K562 (cell line): ENCODE data around the gene FAM171A2. TPM values are rescaled to one million over a fixed set of nuclear protein-coding genes. Genes with fewer than 3 reads are reported as not detected.

Experiments
- ARNT ChIP-seq, 2 experiments: fragments of 450-650 bp; IDR thresholded peaks; 2 replicates each; pipeline ENCODE4 v1.6.1; 2016; ENCODE audit warnings: mild to moderate bottlenecking in 1 of 2
- ASH1L ChIP-seq: fragments of 450-650 bp; IDR thresholded peaks from 2 replicates; pipeline ENCODE4 v1.6.1; 2018; ENCODE audit warnings: borderline replicate concordance, mild to moderate bottlenecking, low read depth; ENCODE audit not compliant: partially characterized antibody
- ATF7 ChIP-seq: fragments of 450-650 bp; IDR thresholded peaks from 2 replicates; pipeline ENCODE4 v1.7.1; 2014; ENCODE audit warnings: mild to moderate bottlenecking, moderate library complexity
- CREB1 ChIP-seq, 2 experiments: sonication (generic) in 1 of 2; formaldehyde crosslinking in 1 of 2; IDR thresholded peaks; 2 replicates each; pipeline versions ENCODE4 v1.6.1 to v1.8.0; 2012 to 2022; ENCODE audit warnings: inconsistent platforms in 1 of 2, mild to moderate bottlenecking in 1 of 2, missing genetic modification reagents in 1 of 2, moderate library complexity in 1 of 2
- CREM ChIP-seq: IDR thresholded peaks from 2 replicates; pipeline ENCODE4 v1.6.1; 2014; ENCODE audit warnings: antibody characterized with exemption, low read depth
- GTF2E2 ChIP-seq: fragments of 200-800 bp; sonication (Bioruptor generic); IDR thresholded peaks from 2 replicates; pipeline ENCODE4 v1.6.1; 2016; ENCODE audit warnings: missing genetic modification characterization, missing compliant biosample characterization
- PPARD ChIP-seq: fragments of 250-450 bp; sonication (Bioruptor Pico); IDR thresholded peaks from 2 replicates; pipeline ENCODE4 v1.8.0; 2022; ENCODE audit warnings: inconsistent platforms, mild to moderate bottlenecking, moderate library complexity
- RBM34 ChIP-seq: fragments of 200-400 bp; formaldehyde crosslinking; IDR thresholded peaks from 2 replicates; pipeline ENCODE4 v1.6.1; 2018; ENCODE audit warnings: low read length, borderline replicate concordance; ENCODE audit not compliant: insufficient read depth
- SAP30 ChIP-seq: fragments of 200-600 bp; sonication (generic); IDR thresholded peaks from 2 replicates; pipeline ENCODE4 v1.6.1; 2012; ENCODE audit warnings: borderline replicate concordance, low read depth, mild to moderate bottlenecking, moderate library complexity, low read length, control low read depth, inconsistent platforms; ENCODE audit not compliant: insufficient read depth, poor library complexity, severe bottlenecking
- SETDB1 ChIP-seq: IDR thresholded peaks from one replicate; pipeline ENCODE4 v1.6.1; 2012; ENCODE audit warnings: low read length, control low read depth, inconsistent platforms
- SRSF1 ChIP-seq: fragments of 200-400 bp; formaldehyde crosslinking; IDR thresholded peaks from 2 replicates; pipeline ENCODE4 v1.6.1; 2017; ENCODE audit warnings: mild to moderate bottlenecking, low read depth, low read length, moderate library complexity
- ZBTB7A ChIP-seq: IDR thresholded peaks from 2 replicates; pipeline ENCODE4 v1.6.1; 2011; ENCODE audit warnings: low read depth, mild to moderate bottlenecking, low read length, moderate library complexity, borderline replicate concordance; ENCODE audit not compliant: control insufficient read depth
- ZNF121 ChIP-seq: sonication (generic); formaldehyde crosslinking; conservative IDR thresholded peaks from 2 replicates; pipeline ENCODE4 v1.8.0; 2022; ENCODE audit warnings: missing genetic modification reagents
- polyA plus RNA-seq, 8 experiments: library from polyadenylated mRNA; depleted of rRNA in 4 of 8; stranded (reverse) in 5 of 8; unstranded in 3 of 8; fragments of >200 nt; fragmentation: Nextera tagmentation in 2 of 8; fragmentation: Illumina TruSeq in 1 of 8; extraction: Ambion mirVana in 2 of 8; extraction: Trizol in 1 of 8; gene quantifications; 2 replicates each; pipeline versions ENCODE4 v1.2.1 to v1.2.3, GENCODE V29; 2011 to 2014; ENCODE audit warnings: inconsistent platforms in 1 of 8, missing spikeins in 1 of 8
- total RNA-seq, 7 experiments: library from RNA; depleted of rRNA in 6 of 7; stranded (reverse); fragments of >200 nt in 6 of 7; fragmentation: Illumina TruSeq in 2 of 7; extraction: Trizol in 2 of 7; gene quantifications; 2 replicates each; pipeline versions ENCODE4 v1.2.1 to v1.2.3, GENCODE V29; 2011 to 2021; ENCODE audit warnings: low replicate concordance in 1 of 7
- TF ChIP-seq, protein P1 (sequence below): fragments of 450-650 bp; conservative IDR thresholded peaks from 2 replicates; pipeline ENCODE4 v1.6.1; 2016; ENCODE audit warnings: missing genetic modification characterization, low read depth, mild to moderate bottlenecking, control low read depth, missing compliant biosample characterization
- TF ChIP-seq, protein P2 (sequence below): sonication (generic); formaldehyde crosslinking; IDR thresholded peaks from 2 replicates; pipeline ENCODE4 v1.8.1; 2023; ENCODE audit warnings: missing genetic modification reagents, mild to moderate bottlenecking, borderline replicate concordance
- TF ChIP-seq, protein P3 (sequence below): fragments of 450-650 bp; IDR thresholded peaks from 2 replicates; pipeline ENCODE4 v1.6.1; 2014; ENCODE audit warnings: low read depth, mild to moderate bottlenecking, moderate library complexity, borderline replicate concordance
- TF ChIP-seq, protein P4 (sequence below): IDR thresholded peaks from 2 replicates; pipeline ENCODE4 v1.6.1; 2016; ENCODE audit warnings: missing genetic modification characterization, missing compliant biosample characterization

Gene FAM171A2
- total and polyA plus RNA-seq, 9 of the 15 experiments (the other 6 are each of a cell fraction or from before 2014, with no cell fraction given): 0.10 to 10.2 (median 2.0) TPM; not detected in 1

DNA sequence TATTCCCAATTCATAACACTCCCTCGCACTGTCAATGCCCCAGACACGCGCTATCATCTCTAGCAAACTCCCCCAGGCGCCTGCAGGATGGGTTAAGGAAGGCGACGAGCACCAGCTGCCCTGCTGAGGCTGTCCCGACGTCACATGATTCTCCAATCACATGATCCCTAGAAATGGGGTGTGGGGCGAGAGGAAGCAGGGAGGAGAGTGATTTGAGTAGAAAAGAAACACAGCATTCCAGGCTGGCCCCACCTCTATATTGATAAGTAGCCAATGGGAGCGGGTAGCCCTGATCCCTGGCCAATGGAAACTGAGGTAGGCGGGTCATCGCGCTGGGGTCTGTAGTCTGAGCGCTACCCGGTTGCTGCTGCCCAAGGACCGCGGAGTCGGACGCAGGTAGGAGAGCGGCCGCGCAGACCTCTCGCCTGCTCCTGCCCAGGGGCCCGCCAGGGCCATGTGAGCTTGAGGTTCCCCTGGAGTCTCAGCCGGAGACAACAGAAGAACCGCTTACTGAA is 18.7 kb downstream of the FAM171A2 start, which contains the start of gene GRN (continued):
- TF ChIP-seq, protein P1, sequence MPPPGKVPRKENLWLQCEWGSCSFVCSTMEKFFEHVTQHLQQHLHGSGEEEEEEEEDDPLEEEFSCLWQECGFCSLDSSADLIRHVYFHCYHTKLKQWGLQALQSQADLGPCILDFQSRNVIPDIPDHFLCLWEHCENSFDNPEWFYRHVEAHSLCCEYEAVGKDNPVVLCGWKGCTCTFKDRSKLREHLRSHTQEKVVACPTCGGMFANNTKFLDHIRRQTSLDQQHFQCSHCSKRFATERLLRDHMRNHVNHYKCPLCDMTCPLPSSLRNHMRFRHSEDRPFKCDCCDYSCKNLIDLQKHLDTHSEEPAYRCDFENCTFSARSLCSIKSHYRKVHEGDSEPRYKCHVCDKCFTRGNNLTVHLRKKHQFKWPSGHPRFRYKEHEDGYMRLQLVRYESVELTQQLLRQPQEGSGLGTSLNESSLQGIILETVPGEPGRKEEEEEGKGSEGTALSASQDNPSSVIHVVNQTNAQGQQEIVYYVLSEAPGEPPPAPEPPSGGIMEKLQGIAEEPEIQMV: no peak
- TF ChIP-seq CREB1 (IDR thresholded peaks at IDR 0.05) (no peak), CREB1 (CRISPR knock-in tag; IDR thresholded peaks at IDR 0.05) (no peak; the same call in 1 of the 2 replicates), ATF7 (peak; percentile 74), ARNT (IDR thresholded peaks at IDR 0.05) (peak; percentile 42 to 43; a peak in 1 of 4 replicates), ASH1L (peak; percentile 70), ZNF121 (CRISPR knock-in tag) (no peak), SAP30 (peak; percentile 33), PPARD (CRISPR knock-in tag) (no peak), GTF2E2 (tag) (peak; percentile 58; the same call in 1 of the 2 replicates), RBM34 (no peak), CREM (peak; percentile 67; the same call in 1 of the 2 replicates), SRSF1 (no peak), SETDB1 (no peak), ZBTB7A (peak; percentile 3; the same call in 1 of the 2 replicates)
- TF ChIP-seq, protein P2, sequence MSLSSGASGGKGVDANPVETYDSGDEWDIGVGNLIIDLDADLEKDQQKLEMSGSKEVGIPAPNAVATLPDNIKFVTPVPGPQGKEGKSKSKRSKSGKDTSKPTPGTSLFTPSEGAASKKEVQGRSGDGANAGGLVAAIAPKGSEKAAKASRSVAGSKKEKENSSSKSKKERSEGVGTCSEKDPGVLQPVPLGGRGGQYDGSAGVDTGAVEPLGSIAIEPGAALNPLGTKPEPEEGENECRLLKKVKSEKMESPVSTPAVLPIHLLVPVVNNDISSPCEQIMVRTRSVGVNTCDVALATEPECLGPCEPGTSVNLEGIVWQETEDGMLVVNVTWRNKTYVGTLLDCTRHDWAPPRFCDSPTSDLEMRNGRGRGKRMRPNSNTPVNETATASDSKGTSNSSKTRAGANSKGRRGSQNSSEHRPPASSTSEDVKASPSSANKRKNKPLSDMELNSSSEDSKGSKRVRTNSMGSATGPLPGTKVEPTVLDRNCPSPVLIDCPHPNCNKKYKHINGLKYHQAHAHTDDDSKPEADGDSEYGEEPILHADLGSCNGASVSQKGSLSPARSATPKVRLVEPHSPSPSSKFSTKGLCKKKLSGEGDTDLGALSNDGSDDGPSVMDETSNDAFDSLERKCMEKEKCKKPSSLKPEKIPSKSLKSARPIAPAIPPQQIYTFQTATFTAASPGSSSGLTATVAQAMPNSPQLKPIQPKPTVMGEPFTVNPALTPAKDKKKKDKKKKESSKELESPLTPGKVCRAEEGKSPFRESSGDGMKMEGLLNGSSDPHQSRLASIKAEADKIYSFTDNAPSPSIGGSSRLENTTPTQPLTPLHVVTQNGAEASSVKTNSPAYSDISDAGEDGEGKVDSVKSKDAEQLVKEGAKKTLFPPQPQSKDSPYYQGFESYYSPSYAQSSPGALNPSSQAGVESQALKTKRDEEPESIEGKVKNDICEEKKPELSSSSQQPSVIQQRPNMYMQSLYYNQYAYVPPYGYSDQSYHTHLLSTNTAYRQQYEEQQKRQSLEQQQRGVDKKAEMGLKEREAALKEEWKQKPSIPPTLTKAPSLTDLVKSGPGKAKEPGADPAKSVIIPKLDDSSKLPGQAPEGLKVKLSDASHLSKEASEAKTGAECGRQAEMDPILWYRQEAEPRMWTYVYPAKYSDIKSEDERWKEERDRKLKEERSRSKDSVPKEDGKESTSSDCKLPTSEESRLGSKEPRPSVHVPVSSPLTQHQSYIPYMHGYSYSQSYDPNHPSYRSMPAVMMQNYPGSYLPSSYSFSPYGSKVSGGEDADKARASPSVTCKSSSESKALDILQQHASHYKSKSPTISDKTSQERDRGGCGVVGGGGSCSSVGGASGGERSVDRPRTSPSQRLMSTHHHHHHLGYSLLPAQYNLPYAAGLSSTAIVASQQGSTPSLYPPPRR (CRISPR knock-in tag): peak; percentile 18; the same call in 1 of the 2 replicates
- TF ChIP-seq, protein P3, sequence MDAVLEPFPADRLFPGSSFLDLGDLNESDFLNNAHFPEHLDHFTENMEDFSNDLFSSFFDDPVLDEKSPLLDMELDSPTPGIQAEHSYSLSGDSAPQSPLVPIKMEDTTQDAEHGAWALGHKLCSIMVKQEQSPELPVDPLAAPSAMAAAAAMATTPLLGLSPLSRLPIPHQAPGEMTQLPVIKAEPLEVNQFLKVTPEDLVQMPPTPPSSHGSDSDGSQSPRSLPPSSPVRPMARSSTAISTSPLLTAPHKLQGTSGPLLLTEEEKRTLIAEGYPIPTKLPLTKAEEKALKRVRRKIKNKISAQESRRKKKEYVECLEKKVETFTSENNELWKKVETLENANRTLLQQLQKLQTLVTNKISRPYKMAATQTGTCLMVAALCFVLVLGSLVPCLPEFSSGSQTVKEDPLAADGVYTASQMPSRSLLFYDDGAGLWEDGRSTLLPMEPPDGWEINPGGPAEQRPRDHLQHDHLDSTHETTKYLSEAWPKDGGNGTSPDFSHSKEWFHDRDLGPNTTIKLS: peak; percentile 47; the same call in 1 of the 2 replicates
- TF ChIP-seq, protein P4, sequence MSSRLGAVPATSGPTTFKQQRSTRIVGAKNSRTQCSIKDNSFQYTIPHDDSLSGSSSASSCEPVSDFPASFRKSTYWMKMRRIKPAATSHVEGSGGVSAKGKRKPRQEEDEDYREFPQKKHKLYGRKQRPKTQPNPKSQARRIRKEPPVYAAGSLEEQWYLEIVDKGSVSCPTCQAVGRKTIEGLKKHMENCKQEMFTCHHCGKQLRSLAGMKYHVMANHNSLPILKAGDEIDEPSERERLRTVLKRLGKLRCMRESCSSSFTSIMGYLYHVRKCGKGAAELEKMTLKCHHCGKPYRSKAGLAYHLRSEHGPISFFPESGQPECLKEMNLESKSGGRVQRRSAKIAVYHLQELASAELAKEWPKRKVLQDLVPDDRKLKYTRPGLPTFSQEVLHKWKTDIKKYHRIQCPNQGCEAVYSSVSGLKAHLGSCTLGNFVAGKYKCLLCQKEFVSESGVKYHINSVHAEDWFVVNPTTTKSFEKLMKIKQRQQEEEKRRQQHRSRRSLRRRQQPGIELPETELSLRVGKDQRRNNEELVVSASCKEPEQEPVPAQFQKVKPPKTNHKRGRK (tag): no peak
